WTC11 (cell line): Measurements from ENCODE around the gene SUN2.

Experiments used
- TF ChIP-seq, protein P1 (sequence below): fragments of 200-600 bp; IDR thresholded peaks from 2 replicates; pipeline ENCODE4 v1.8.0; 2022; ENCODE audit warnings: antibody characterized with exemption
- TF ChIP-seq, protein P2 (sequence below): sonication (generic); formaldehyde crosslinking; conservative IDR thresholded peaks from 2 replicates; pipeline ENCODE4 v1.8.1; 2023; ENCODE audit warnings: mild to moderate bottlenecking, low read depth, missing genetic modification reagents, moderate library complexity

DNA sequence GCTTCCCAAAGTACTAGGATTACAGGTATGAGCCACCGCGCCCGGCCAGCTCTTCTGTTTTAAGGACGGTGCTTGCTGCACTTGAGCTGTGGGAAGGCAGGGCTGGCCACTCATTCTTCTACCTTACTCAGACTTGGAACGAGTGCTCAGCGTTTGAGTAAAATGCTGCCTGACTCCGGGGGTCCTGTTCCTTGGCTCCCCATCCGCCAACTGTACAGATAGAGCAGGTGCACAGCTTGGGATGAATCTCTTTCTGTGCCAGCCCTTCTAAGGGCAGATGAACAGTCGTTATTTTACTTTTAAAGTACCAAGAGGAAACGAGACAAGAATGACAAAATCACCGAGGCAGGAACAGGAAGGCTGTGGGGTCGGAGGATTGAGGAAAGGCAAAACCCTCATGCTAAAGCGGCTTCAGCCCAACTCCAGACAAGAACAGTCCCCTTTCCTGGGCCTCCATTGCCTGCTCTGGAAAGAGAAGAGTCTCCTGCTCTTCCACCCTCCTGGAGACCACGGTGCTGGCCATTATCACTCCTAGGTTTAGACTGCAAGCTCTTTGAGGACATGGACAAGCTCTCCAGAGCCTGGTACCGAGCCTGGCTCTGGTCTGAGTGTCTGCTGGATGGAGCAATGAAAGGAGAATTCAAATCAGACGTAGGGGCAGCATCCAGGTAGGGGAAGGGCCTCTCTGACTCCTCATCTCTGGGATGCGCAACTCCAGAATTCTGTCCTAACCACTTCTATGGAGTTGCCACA lies 1.1 kb upstream of the SUN2 start:
- TF ChIP-seq, protein P1, sequence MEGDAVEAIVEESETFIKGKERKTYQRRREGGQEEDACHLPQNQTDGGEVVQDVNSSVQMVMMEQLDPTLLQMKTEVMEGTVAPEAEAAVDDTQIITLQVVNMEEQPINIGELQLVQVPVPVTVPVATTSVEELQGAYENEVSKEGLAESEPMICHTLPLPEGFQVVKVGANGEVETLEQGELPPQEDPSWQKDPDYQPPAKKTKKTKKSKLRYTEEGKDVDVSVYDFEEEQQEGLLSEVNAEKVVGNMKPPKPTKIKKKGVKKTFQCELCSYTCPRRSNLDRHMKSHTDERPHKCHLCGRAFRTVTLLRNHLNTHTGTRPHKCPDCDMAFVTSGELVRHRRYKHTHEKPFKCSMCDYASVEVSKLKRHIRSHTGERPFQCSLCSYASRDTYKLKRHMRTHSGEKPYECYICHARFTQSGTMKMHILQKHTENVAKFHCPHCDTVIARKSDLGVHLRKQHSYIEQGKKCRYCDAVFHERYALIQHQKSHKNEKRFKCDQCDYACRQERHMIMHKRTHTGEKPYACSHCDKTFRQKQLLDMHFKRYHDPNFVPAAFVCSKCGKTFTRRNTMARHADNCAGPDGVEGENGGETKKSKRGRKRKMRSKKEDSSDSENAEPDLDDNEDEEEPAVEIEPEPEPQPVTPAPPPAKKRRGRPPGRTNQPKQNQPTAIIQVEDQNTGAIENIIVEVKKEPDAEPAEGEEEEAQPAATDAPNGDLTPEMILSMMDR = no peak
- TF ChIP-seq, protein P2, sequence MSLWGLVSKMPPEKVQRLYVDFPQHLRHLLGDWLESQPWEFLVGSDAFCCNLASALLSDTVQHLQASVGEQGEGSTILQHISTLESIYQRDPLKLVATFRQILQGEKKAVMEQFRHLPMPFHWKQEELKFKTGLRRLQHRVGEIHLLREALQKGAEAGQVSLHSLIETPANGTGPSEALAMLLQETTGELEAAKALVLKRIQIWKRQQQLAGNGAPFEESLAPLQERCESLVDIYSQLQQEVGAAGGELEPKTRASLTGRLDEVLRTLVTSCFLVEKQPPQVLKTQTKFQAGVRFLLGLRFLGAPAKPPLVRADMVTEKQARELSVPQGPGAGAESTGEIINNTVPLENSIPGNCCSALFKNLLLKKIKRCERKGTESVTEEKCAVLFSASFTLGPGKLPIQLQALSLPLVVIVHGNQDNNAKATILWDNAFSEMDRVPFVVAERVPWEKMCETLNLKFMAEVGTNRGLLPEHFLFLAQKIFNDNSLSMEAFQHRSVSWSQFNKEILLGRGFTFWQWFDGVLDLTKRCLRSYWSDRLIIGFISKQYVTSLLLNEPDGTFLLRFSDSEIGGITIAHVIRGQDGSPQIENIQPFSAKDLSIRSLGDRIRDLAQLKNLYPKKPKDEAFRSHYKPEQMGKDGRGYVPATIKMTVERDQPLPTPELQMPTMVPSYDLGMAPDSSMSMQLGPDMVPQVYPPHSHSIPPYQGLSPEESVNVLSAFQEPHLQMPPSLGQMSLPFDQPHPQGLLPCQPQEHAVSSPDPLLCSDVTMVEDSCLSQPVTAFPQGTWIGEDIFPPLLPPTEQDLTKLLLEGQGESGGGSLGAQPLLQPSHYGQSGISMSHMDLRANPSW (CRISPR knock-in tag) = no peak
